ENCODE measurements around the gene NAA80. TPM values are rescaled to one million over a fixed set of nuclear protein-coding genes. Genes with fewer than 3 reads are reported as not detected.

NAA80 gene
- total and polyA plus RNA-seq, 2 of the 13 experiments (the other 11 are each of a cell fraction or from before 2014, with no cell fraction given): 3.4 to 8.7 TPM

- TF ChIP-seq ARNT2 (CRISPR knock-in tag; IDR thresholded peaks at IDR 0.05; ENCODE audit: low read depth) (0 out of 2 replicates have a peak, but pooled peaks have one; percentile 40), THAP11 (CRISPR knock-in tag; IDR thresholded peaks at IDR 0.05) (peak; percentile 43; the same call in 1 of the 2 replicates), ATRX (CRISPR knock-in tag; IDR thresholded peaks at IDR 0.05; ENCODE audit: borderline replicate concordance) (no peak), TFDP2 (CRISPR knock-in tag; IDR thresholded peaks at IDR 0.05) (no peak), ZNF780A (CRISPR knock-in tag; IDR thresholded peaks at IDR 0.05) (no peak), ZNF547 (CRISPR knock-in tag; IDR thresholded peaks at IDR 0.05) (no peak), ZBTB1 (CRISPR knock-in tag; IDR thresholded peaks at IDR 0.05; ENCODE audit: borderline replicate concordance) (no peak), BCL6 (CRISPR knock-in tag; IDR thresholded peaks at IDR 0.05) (no peak), RORA (CRISPR knock-in tag; IDR thresholded peaks at IDR 0.05) (no peak), AGO2 (optimal IDR thresholded peaks at IDR 0.05; ENCODE audit: low read depth, low read length) (peak; percentile 83), GATAD1 (CRISPR knock-in tag; IDR thresholded peaks at IDR 0.05) (peak; percentile 32; the same call in 1 of the 2 replicates), SYNCRIP (IDR thresholded peaks at IDR 0.05; ENCODE audit: insufficient read depth, low read depth, low read length) (no peak), ZBTB49 (CRISPR knock-in tag; IDR thresholded peaks at IDR 0.05; ENCODE audit: borderline replicate concordance) (no peak), ZNF101 (CRISPR knock-in tag; IDR thresholded peaks at IDR 0.05; ENCODE audit: borderline replicate concordance, low read depth) (no peak), PLSCR1 (CRISPR knock-in tag; IDR thresholded peaks at IDR 0.05; ENCODE audit: borderline replicate concordance) (no peak), RAD21 (CRISPR knock-in tag; IDR thresholded peaks at IDR 0.05) (0 out of 2 replicates have a peak, but pooled peaks have one; percentile 12), ATF5 (CRISPR knock-in tag; IDR thresholded peaks at IDR 0.05; ENCODE audit: low read depth) (no peak), CC2D1A (CRISPR knock-in tag; IDR thresholded peaks at IDR 0.05) (no peak), FOXA3 (CRISPR knock-in tag; IDR thresholded peaks at IDR 0.05) (peak; percentile 27; the same call in 1 of the 2 replicates), NFIB (CRISPR knock-in tag; IDR thresholded peaks at IDR 0.05; ENCODE audit: borderline replicate concordance) (no peak), CREBL2 (CRISPR knock-in tag; IDR thresholded peaks at IDR 0.05; ENCODE audit: borderline replicate concordance) (no peak), ZNF598 (CRISPR knock-in tag; IDR thresholded peaks at IDR 0.05; ENCODE audit: borderline replicate concordance) (no peak), ZBTB8A (CRISPR knock-in tag; IDR thresholded peaks at IDR 0.05; ENCODE audit: borderline replicate concordance, low read depth) (no peak)
These were observed 30.3 kb downstream of the NAA80 start, which contains the start of gene SEMA3B (continued) for GRCh38 chr3:50268703-50269451.
